SK-N-SH treated with all-trans-retinoic acid at 6 μM for 48 hours (cell line): Measurements from ENCODE around the gene AEBP1.
A peak's percentile ranks its signal among the peaks of the same experiment; 100 is the strongest.
"Not testable (repeated sequence)": the region's sequence is repeated elsewhere in the genome, so short reads cannot be mapped to it uniquely, and the experiment has no call there.

ENCODE experiments used
- ATAC-seq: fragments of 200-7000 bp; cut with Tn5 transposase; 3 replicates; pipeline ENCODE4 v1.9.1; 2020; ENCODE audit warnings: mild to moderate bottlenecking, moderate library complexity
- ARNTL ChIP-seq: fragments of 450-650 bp; formaldehyde crosslinking; IDR thresholded peaks from 2 replicates; pipeline ENCODE4 v1.5.0; 2020; ENCODE audit warnings: low read depth, mild to moderate bottlenecking, moderate library complexity, borderline replicate concordance
- BACH2 ChIP-seq: fragments of 250-450 bp; sonication (Bioruptor Pico); IDR thresholded peaks from 2 replicates; pipeline ENCODE4 v1.9.0; 2021; ENCODE audit warnings: mild to moderate bottlenecking, borderline replicate concordance
- CREB5 ChIP-seq: fragments of 250-450 bp; sonication (Bioruptor Pico); IDR thresholded peaks from 2 replicates; pipeline ENCODE4 v1.5.1; 2020; ENCODE audit warnings: low read depth, mild to moderate bottlenecking, moderate library complexity
- CSDC2 ChIP-seq: fragments of 250-450 bp; sonication (Bioruptor Pico); IDR thresholded peaks from 2 replicates; pipeline ENCODE4 v1.5.0; 2020; ENCODE audit warnings: mild to moderate bottlenecking, moderate library complexity
- CSRNP3 ChIP-seq: fragments of 250-450 bp; sonication (Bioruptor Pico); IDR thresholded peaks from 2 replicates; pipeline ENCODE4 v1.5.1; 2021; ENCODE audit warnings: mild to moderate bottlenecking, moderate library complexity
- ESRRG ChIP-seq: fragments of 250-450 bp; sonication (Bioruptor Pico); IDR thresholded peaks from 2 replicates; pipeline ENCODE4 v1.6.1; 2021; ENCODE audit warnings: mild to moderate bottlenecking
- GLIS3 ChIP-seq: fragments of 250-450 bp; sonication (Bioruptor Pico); IDR thresholded peaks from 2 replicates; pipeline ENCODE4 v1.5.0; 2020; ENCODE audit warnings: mild to moderate bottlenecking, moderate library complexity
- OSR1 ChIP-seq: fragments of 250-450 bp; sonication (Bioruptor Pico); IDR thresholded peaks from 2 replicates; pipeline ENCODE4 v1.8.0; 2022; ENCODE audit warnings: moderate library complexity, mild to moderate bottlenecking, inconsistent platforms
- PPARA ChIP-seq: fragments of 250-450 bp; sonication (Bioruptor Pico); IDR thresholded peaks from 2 replicates; pipeline ENCODE4 v1.5.0; 2020; ENCODE audit warnings: mild to moderate bottlenecking, borderline replicate concordance
- RARB ChIP-seq: fragments of 250-450 bp; sonication (Bioruptor Pico); IDR thresholded peaks from 2 replicates; pipeline ENCODE4 v1.8.0; 2021; ENCODE audit warnings: mild to moderate bottlenecking, moderate library complexity
- SNAI2 ChIP-seq: fragments of 250-450 bp; sonication (Bioruptor Pico); IDR thresholded peaks from 2 replicates; pipeline ENCODE4 v1.5.0; 2020; ENCODE audit warnings: mild to moderate bottlenecking, moderate library complexity
- TCF4 ChIP-seq: fragments of 250-450 bp; sonication (Bioruptor Pico); IDR thresholded peaks from 2 replicates; pipeline ENCODE4 v1.8.0; 2021; ENCODE audit warnings: mild to moderate bottlenecking, moderate library complexity, borderline replicate concordance
- TOX ChIP-seq: fragments of 250-450 bp; sonication (Bioruptor Pico); IDR thresholded peaks from 2 replicates; pipeline ENCODE4 v1.8.0; 2021; ENCODE audit warnings: mild to moderate bottlenecking, moderate library complexity, borderline replicate concordance
- TSHZ2 ChIP-seq: fragments of 250-450 bp; sonication (Bioruptor Pico); IDR thresholded peaks from 2 replicates; pipeline ENCODE4 v1.5.0; 2020; ENCODE audit warnings: mild to moderate bottlenecking, moderate library complexity
- ZFP3 ChIP-seq: fragments of 250-450 bp; sonication (Bioruptor Pico); IDR thresholded peaks from 2 replicates; pipeline ENCODE4 v1.5.0; 2020; ENCODE audit warnings: mild to moderate bottlenecking, moderate library complexity
- ZNF565 ChIP-seq: fragments of 450-650 bp; formaldehyde crosslinking; conservative IDR thresholded peaks from 2 replicates; pipeline ENCODE4 v1.5.0; 2020; ENCODE audit warnings: low read depth, mild to moderate bottlenecking, moderate library complexity
- ZNF70 ChIP-seq: fragments of 450-650 bp; formaldehyde crosslinking; IDR thresholded peaks from 2 replicates; pipeline ENCODE4 v1.5.0; 2020; ENCODE audit warnings: mild to moderate bottlenecking, moderate library complexity
- ZNF8 ChIP-seq: fragments of 450-650 bp; formaldehyde crosslinking; IDR thresholded peaks from 2 replicates; pipeline ENCODE4 v1.5.0; 2020; ENCODE audit warnings: mild to moderate bottlenecking, moderate library complexity
- TF ChIP-seq, protein P1 (sequence below): fragments of 250-450 bp; sonication (Bioruptor Pico); IDR thresholded peaks from 2 replicates; pipeline ENCODE4 v1.8.0; 2021; ENCODE audit warnings: low read depth, mild to moderate bottlenecking, moderate library complexity, borderline replicate concordance

AEBP1 gene

GRCh38 chr7:44123190-44124003 lies 19.3 kb downstream of the AEBP1 start, which contains the start of gene POLD2 (continued):
- TF ChIP-seq ESRRG: no peak
- no peak for TF ChIP-seq CSRNP3 (CRISPR knock-in tag)
- peak; percentile 29; the same call in 1 of the 2 replicates for TF ChIP-seq TSHZ2 (CRISPR knock-in tag)
- TF ChIP-seq ARNTL (CRISPR knock-in tag): 0 out of 2 replicates have a peak, but pooled peaks have one; percentile 70
- no peak for TF ChIP-seq BACH2 (CRISPR knock-in tag)
- TF ChIP-seq SNAI2: no peak
- peak; percentile 21; the same call in 1 of the 2 replicates for TF ChIP-seq CSDC2
- TF ChIP-seq TCF4: no peak
- TF ChIP-seq GLIS3 (CRISPR knock-in tag): 0 out of 2 replicates have a peak, but pooled peaks have one; percentile 11
- TF ChIP-seq CREB5 (CRISPR knock-in tag): no peak
- TF ChIP-seq TOX (CRISPR knock-in tag): no peak

GRCh38 chr7:44124822-44125202 lies 20.7 kb downstream of the AEBP1 start:
- ATAC-seq: no peak
- TF ChIP-seq ARNTL (CRISPR knock-in tag): no peak
- no peak for TF ChIP-seq GLIS3 (CRISPR knock-in tag)
- no peak for TF ChIP-seq ZNF8 (CRISPR knock-in tag)
- TF ChIP-seq ZFP3 (CRISPR knock-in tag): no peak
- TF ChIP-seq TSHZ2 (CRISPR knock-in tag): no peak
- TF ChIP-seq RARB (CRISPR knock-in tag): no peak
- no peak for TF ChIP-seq OSR1
- no peak for TF ChIP-seq ZNF565
- TF ChIP-seq PPARA: no peak
- no peak for TF ChIP-seq ZNF70 (CRISPR knock-in tag)
- no peak for TF ChIP-seq CSDC2
- TF ChIP-seq TOX (CRISPR knock-in tag): no peak
- TF ChIP-seq, protein P1, sequence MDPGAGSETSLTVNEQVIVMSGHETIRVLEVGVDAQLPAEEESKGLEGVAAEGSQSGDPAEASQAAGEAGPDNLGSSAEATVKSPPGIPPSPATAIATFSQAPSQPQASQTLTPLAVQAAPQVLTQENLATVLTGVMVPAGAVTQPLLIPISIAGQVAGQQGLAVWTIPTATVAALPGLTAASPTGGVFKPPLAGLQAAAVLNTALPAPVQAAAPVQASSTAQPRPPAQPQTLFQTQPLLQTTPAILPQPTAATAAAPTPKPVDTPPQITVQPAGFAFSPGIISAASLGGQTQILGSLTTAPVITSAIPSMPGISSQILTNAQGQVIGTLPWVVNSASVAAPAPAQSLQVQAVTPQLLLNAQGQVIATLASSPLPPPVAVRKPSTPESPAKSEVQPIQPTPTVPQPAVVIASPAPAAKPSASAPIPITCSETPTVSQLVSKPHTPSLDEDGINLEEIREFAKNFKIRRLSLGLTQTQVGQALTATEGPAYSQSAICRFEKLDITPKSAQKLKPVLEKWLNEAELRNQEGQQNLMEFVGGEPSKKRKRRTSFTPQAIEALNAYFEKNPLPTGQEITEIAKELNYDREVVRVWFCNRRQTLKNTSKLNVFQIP (CRISPR knock-in tag): no peak

- not testable (repeated sequence) for ATAC-seq
Measured at GRCh38 chr7:44126574-44126973, 22.4 kb downstream of the AEBP1 start.
